GM19324 (cell line): ENCODE data around the gene TSC22D4.
A peak's percentile ranks its signal among the peaks of the same experiment; 100 is the strongest.
"Not testable (repeated sequence)": the region's sequence is repeated elsewhere in the genome, so short reads cannot be mapped to it uniquely, and the experiment has no call there.

Experiments
- ATAC-seq: cut with Tn5 transposase; IDR thresholded peaks from one replicate; pipeline ENCODE4 v1.9.1; 2021; ENCODE audit warnings: mild to moderate bottlenecking, moderate library complexity; ENCODE audit not compliant: unreplicated experiment, low FRiP score

TSC22D4 gene

GRCh38 chr7:100478958-100479660, at the start of gene TSC22D4:
Gene TSC22D4 (minus strand): TSS chr7:100479214. CDS start chr7:100478038, 1,176 bp downstream.
- ATAC-seq, result peak; percentile 62

- ATAC-seq, result not testable (repeated sequence)
These were observed 49.3 kb upstream of the TSC22D4 start for GRCh38 chr7:100528108-100528866.

- not testable (repeated sequence) for ATAC-seq
These were observed 44.2 kb upstream of the TSC22D4 start for GRCh38 chr7:100523192-100523591.

GRCh38 chr7:100521909-100522593, 43.0 kb upstream of the TSC22D4 start:
- not testable (repeated sequence) for ATAC-seq

- ATAC-seq, result no peak
These were observed 42.1 kb upstream of the TSC22D4 start for GRCh38 chr7:100521076-100521475.

- no peak for ATAC-seq
These were observed 41.1 kb upstream of the TSC22D4 start for GRCh38 chr7:100520138-100520537.

GRCh38 chr7:100519580-100519979, 40.6 kb upstream of the TSC22D4 start:
- ATAC-seq, result no peak

GRCh38 chr7:100517305-100517704, 38.3 kb upstream of the TSC22D4 start:
- ATAC-seq, result no peak

- no peak for ATAC-seq
These were observed 37.3 kb upstream of the TSC22D4 start for GRCh38 chr7:100516135-100516812.

GRCh38 chr7:100515072-100515532, 36.1 kb upstream of the TSC22D4 start:
- ATAC-seq, result no peak

GRCh38 chr7:100513212-100513810, 34.3 kb upstream of the TSC22D4 start:
- no peak for ATAC-seq

GRCh38 chr7:100510437-100511239, 31.6 kb upstream of the TSC22D4 start:
- no peak for ATAC-seq

- ATAC-seq, result no peak
These were observed 30.2 kb upstream of the TSC22D4 start for GRCh38 chr7:100509231-100509630.

- ATAC-seq, result no peak
These were observed 27.4 kb upstream of the TSC22D4 start for GRCh38 chr7:100506356-100506923.

GRCh38 chr7:100504887-100505611, 26.0 kb upstream of the TSC22D4 start:
- no peak for ATAC-seq

GRCh38 chr7:100504031-100504430, 25.0 kb upstream of the TSC22D4 start:
- ATAC-seq, result not testable (repeated sequence)

- not testable (repeated sequence) for ATAC-seq
These were observed 21.7 kb upstream of the TSC22D4 start for GRCh38 chr7:100500743-100501142.

- no peak for ATAC-seq
These were observed 17.5 kb upstream of the TSC22D4 start for GRCh38 chr7:100496509-100496908.
